H1 (cell line): ENCODE measurements around the gene NAV3. TPM values are rescaled to one million over a fixed set of nuclear protein-coding genes. Genes with fewer than 3 reads are reported as not detected.

ENCODE experiments used
- NANOG ChIP-seq: IDR thresholded peaks from 2 replicates; pipeline ENCODE4 v1.6.1; 2011; ENCODE audit warnings: low read length, low read depth, mild to moderate bottlenecking, inconsistent platforms; ENCODE audit not compliant: insufficient read depth, poor library complexity, severe bottlenecking
- SRF ChIP-seq: IDR thresholded peaks from 2 replicates; pipeline ENCODE4 v1.6.1; 2011; ENCODE audit warnings: mild to moderate bottlenecking, low read depth, low read length, moderate library complexity
- TBP ChIP-seq: IDR thresholded peaks from 2 replicates; pipeline ENCODE4 v1.6.1; 2011; ENCODE audit warnings: low read depth, low read length, improper control_type of control experiment
- polyA plus RNA-seq, 7 experiments: library from polyadenylated mRNA; depleted of rRNA in 3 of 7; stranded (reverse) in 5 of 7; unstranded in 2 of 7; fragments of >200 nt in 5 of 7; fragments of 200-250 nt in 2 of 7; gene quantifications; 1 replicate in 5 of 7; 2 replicates in 1 of 7; 4 replicates in 1 of 7; pipeline versions ENCODE4 v1.2.1 to v1.2.3, GENCODE V29; 2011 to 2013; ENCODE audit warnings: missing spikeins in 2 of 7, mixed read lengths in 2 of 7
- total RNA-seq: library from RNA; stranded (reverse); fragmentation: NEBNext Ultra II Directional; extraction: Animal tissue kit (Norgen Biotek cat#: 25700); gene quantifications from 2 replicates; pipeline ENCODE4 v1.2.1, GENCODE V29; 2021

The NAV3 gene
- total and polyA plus RNA-seq, 2 of the 8 experiments (the other 6 are each of a cell fraction or from before 2014, with no cell fraction given) = 0.47 to 5.0 TPM

GRCh38 chr12:77953528-77954205, 123.0 kb downstream of the NAV3 start (continued):
- TF ChIP-seq SRF (no peak), TBP (no peak), NANOG (no peak)
